SKM-1 (cell line): ENCODE data around the gene ZNF568.
A peak's percentile ranks its signal among the peaks of the same experiment; 100 is the strongest.

ENCODE experiments used
- DNase-seq: peaks from one replicate; lab custom pipeline; 2025; ENCODE audit not compliant: unreplicated experiment; lab: John Stamatoyannopoulos, UW

ZNF568 gene

GRCh38 chr19:36915992-36916830 lies at the start of gene ZNF568, which contains the start of gene ZNF829:
Gene ZNF568, plus strand, starts transcription at chr19:36916332. Its CDS starts 6,439 bp downstream, at chr19:36922771.
Gene ZNF829, minus strand, starts transcription at chr19:36916291. Its CDS starts 1,124 bp downstream, at chr19:36915167.
- peak; percentile 80 for DNase-seq

GRCh38 chr19:36876993-36877938 lies 38.9 kb upstream of the ZNF568 start:
- DNase-seq, result no peak

GRCh38 chr19:36891768-36892357 lies 24.3 kb upstream of the ZNF568 start:
- no peak for DNase-seq

GRCh38 chr19:36894849-36895383 lies 21.2 kb upstream of the ZNF568 start:
- no peak for DNase-seq

GRCh38 chr19:36898422-36898821 lies 17.7 kb upstream of the ZNF568 start:
- no peak for DNase-seq

- no peak for DNase-seq
Observed at GRCh38 chr19:36916991-36917390, 859 bp downstream of the ZNF568 start.

GRCh38 chr19:36918090-36918489 lies 2.0 kb downstream of the ZNF568 start:
- DNase-seq, result no peak

GRCh38 chr19:36931684-36932083 lies 15.6 kb downstream of the ZNF568 start:
- DNase-seq, result no peak

- DNase-seq, result peak; percentile 12
Observed at GRCh38 chr19:36939153-36939552, 23.0 kb downstream of the ZNF568 start.

GRCh38 chr19:36950335-36951119 lies 34.4 kb downstream of the ZNF568 start:
- no peak for DNase-seq

- DNase-seq, result no peak
Observed at GRCh38 chr19:36962346-36962745, 46.2 kb downstream of the ZNF568 start.

GRCh38 chr19:36963280-36963679 lies 47.1 kb downstream of the ZNF568 start:
- no peak for DNase-seq

- no peak for DNase-seq
Observed at GRCh38 chr19:36972571-36972970, 56.4 kb downstream of the ZNF568 start.

- DNase-seq, result peak; percentile 86
Observed at GRCh38 chr19:36973021-36973843, 57.1 kb downstream of the ZNF568 start.

GRCh38 chr19:36973844-36974195 lies 57.7 kb downstream of the ZNF568 start:
- DNase-seq, result no peak

GRCh38 chr19:36986131-36986530 lies 70.0 kb downstream of the ZNF568 start:
- no peak for DNase-seq

GRCh38 chr19:36986601-36987000 lies 70.5 kb downstream of the ZNF568 start:
- DNase-seq, result no peak

GRCh38 chr19:36987091-36987490 lies 71.0 kb downstream of the ZNF568 start:
- no peak for DNase-seq

- DNase-seq, result no peak
Observed at GRCh38 chr19:36997152-36997842, 81.2 kb downstream of the ZNF568 start.
